HG03442 (cell line): Measurements from ENCODE around the gene TTC19.
"Not testable (repeated sequence)": the region's sequence is repeated elsewhere in the genome, so short reads cannot be mapped to it uniquely, and the experiment has no call there.

Source experiments
- ATAC-seq: cut with Tn5 transposase; IDR thresholded peaks from one replicate; pipeline ENCODE4 v1.9.1; 2021; ENCODE audit warnings: mild to moderate bottlenecking, moderate library complexity; ENCODE audit not compliant: unreplicated experiment

The TTC19 gene

GRCh38 chr17:16026895-16027294 is 27.3 kb downstream of the TTC19 start:
- ATAC-seq, result no peak

- ATAC-seq, result peak; percentile 85
Observed at GRCh38 chr17:16027708-16028584, 28.3 kb downstream of the TTC19 start.

GRCh38 chr17:16033729-16034349 is 34.2 kb downstream of the TTC19 start:
- no peak for ATAC-seq

- ATAC-seq, result no peak
Observed at GRCh38 chr17:16036261-16036660, 36.6 kb downstream of the TTC19 start.

- ATAC-seq, result no peak
Observed at GRCh38 chr17:16037636-16038035, 38.0 kb downstream of the TTC19 start.

- no peak for ATAC-seq
Observed at GRCh38 chr17:16040710-16041251, 41.2 kb downstream of the TTC19 start.

- ATAC-seq, result no peak
Observed at GRCh38 chr17:16044487-16044886, 44.9 kb downstream of the TTC19 start.

- ATAC-seq, result no peak
Observed at GRCh38 chr17:16046966-16047365, 47.3 kb downstream of the TTC19 start.

- no peak for ATAC-seq
Observed at GRCh38 chr17:16048811-16049449, 49.3 kb downstream of the TTC19 start.

- ATAC-seq, result no peak
Observed at GRCh38 chr17:16050844-16051243, 51.2 kb downstream of the TTC19 start.

- no peak for ATAC-seq
Observed at GRCh38 chr17:16052486-16052885, 52.9 kb downstream of the TTC19 start.

GRCh38 chr17:16055139-16055538 is 55.5 kb downstream of the TTC19 start:
- not testable (repeated sequence) for ATAC-seq

- no peak for ATAC-seq
Observed at GRCh38 chr17:16061631-16062030, 62.0 kb downstream of the TTC19 start.

- no peak for ATAC-seq
Observed at GRCh38 chr17:16066125-16066524, 66.5 kb downstream of the TTC19 start.

- ATAC-seq, result no peak
Observed at GRCh38 chr17:16068323-16068722, 68.7 kb downstream of the TTC19 start.

GRCh38 chr17:16072031-16072430 is 72.4 kb downstream of the TTC19 start:
- no peak for ATAC-seq

GRCh38 chr17:16073845-16074244 is 74.2 kb downstream of the TTC19 start:
- no peak for ATAC-seq

GRCh38 chr17:16074423-16074822 is 74.8 kb downstream of the TTC19 start:
- no peak for ATAC-seq

- ATAC-seq, result no peak
Observed at GRCh38 chr17:16075949-16076348, 76.3 kb downstream of the TTC19 start.
